GM20431 (cell line): ENCODE results near the gene GPR75.

Experiments used
- in situ Hi-C: fragments of 300-500 bp; cut with MseI, MboI; formaldehyde crosslinking; loops from one replicate; pipeline ENCODE4 v1.15.0; 2020; ENCODE audit warnings: low sequenced_read_pairs; ENCODE audit not compliant: unreplicated experiment

GPR75 gene

DNA sequence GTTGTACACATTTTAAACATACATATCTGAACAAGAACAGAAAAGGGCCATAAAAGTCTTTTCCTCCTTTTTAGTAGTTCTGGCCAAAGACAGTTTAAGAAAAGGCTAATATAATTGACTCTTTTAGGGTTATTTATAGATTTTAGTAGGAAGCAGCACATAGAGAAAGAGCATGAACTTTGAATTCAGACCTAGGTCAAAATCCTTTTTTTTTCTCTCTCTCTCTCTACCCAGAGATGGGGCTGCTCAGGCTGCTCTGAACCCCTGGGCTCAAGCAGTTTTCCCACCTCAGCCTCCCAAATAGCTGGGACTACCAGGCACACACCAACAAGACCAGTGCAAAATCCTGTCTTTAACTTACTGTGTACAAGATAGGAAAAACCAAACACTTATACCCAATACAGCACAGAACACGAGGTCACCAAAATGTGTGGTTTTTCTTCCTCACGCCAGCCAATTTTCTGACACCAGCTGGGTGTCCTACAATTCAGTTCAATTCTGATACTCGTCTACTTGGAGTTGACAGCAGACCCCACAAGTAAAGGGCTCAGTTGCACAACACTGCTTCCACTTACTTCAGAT is 40.8 kb downstream of the GPR75 start:
- in situ Hi-C loops = no loop called here

DNA sequence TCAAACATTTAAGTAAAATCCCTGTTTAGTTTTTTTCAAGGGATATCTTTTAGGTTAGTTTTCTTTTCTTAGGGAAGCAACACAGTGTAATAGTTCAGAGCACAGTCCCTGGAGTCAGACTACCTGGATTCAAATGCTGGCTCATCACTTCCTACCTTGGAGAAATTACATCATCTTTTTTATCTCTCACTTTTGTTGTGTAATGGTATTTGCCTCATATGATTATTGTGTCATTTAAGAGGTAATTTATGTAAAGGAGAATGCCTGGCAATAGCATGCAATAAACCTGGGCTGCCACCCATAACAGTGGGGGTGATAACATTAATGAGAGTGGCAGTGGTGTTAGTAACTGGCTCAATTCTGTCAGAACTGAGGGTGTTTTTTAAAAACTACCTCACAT is 46.6 kb downstream of the GPR75 start:
- in situ Hi-C loops = no loop called here

DNA sequence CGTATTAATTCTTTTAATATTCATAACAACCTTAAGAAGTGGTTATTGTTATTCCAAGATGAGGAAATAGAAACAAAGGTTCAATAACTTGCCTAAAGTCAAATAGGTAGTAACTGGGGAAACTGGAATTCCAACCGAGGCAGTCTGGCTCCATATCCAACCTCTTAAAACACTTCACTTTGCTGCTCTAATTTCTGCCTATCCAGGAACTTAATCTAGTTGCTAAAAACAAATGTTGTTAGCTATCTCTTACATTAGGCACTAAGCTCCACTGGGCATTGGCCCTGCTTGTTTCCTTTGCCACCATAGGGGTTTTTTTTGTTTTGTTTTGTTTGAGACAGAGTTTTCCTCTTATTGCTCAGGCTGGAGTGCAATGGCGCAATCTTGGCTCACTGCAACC is 48.2 kb downstream of the GPR75 start:
- in situ Hi-C loops = no loop called here
